ENCODE data around the gene BRF1.
A peak's percentile ranks its signal among the peaks of the same experiment; 100 is the strongest.

BRF1 gene

DNA sequence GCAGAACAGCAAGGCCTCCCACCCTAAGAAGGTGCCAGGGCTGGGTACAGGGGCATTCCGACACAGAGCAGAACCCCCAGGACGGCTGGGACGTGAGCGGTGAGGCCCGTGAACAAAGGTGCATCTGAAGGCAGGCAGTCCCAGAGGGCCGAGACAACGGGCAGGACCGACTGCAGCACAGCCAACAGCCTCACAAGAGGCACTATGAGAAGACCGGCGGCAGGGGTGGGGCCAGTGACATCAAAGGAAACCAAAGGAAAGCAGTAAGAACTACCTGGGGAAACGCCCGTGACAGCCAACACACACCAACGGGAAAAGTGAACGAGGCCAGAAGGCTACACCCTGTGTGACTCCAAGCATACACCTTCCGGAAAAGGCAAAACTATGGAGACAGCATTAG, 43.3 kb downstream of the BRF1 start:
- no peak for DNase-seq

GRCh38 chr14:105256292-105256960, 44.4 kb downstream of the BRF1 start:
- DNase-seq: no peak

DNA sequence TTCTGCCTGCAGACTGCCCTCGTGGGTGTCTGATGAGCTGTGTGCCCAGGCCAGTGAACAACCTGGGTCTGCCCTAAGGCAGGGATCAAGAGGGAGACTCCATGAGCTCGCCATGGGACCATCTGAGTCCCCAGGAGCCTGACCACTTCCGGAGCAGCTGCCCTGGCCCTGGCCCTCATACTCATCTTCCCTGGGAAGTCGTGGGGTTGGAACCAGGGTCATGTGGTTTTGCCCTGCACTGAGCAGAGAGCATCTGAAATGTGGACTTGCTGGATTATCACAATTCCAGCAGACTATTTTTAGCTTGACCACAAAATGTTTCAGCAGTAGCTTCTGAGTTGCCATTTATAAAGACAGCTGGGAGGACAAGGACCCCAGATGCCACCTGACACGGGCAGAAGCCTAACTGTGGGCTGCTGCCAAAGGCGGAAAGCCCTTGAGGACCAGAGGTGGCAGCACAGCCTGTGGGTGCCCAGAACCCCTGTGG, 45.7 kb downstream of the BRF1 start:
- no peak for DNase-seq

DNA sequence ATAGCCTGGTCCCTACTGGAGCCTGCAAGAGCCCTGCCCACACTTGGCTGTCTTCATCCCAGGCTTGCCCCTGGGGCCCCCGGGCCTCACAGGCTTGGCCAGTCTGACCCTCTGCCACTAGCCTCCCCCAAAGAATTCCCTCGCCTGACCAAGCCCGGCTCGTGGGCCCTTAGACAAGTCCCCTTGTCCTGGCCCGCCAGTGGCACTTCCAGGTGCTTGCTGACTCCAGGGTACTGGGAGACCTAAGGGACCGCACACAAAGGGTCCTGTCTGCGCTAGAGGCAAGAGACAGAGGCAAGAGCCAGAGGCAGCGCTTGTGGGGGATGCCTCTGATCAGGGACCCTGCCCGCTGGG, 47.5 kb downstream of the BRF1 start:
- DNase-seq: no peak

DNA sequence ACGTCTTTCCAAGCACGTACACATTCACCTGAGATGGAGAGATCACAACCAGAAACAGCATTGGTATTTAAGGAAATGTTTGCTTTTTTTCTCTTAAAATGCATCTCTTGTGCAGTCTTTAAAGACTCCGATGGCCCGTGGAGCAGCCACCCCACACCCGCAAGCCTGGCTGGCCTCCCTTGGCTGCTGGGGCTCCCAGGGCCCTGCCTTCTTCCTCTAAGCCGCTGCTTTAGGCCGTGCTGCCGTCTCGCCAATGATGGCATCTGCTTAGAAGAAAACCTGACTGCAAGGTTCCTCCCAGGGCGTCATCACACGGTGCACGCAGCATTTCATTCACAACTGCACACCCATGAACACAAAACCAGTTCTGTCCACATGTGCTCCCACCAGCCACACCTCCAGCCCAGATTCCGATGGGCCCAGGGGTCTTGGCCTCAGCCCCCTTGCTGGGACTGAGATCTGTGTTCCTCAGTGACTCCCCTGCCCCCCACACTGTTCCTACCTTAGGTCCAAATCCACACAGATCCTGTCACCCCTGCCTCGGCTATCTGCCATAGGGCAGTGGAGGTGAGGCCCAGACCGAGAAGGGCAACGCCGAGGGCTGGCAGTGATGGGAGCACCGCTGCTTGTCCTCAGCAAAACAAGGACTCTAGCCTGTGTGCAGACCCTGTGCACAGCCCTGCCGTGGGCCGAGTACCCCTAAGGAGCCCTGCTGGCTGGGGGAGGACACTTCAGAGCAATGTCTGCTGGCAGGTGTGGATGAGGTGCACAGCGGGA, 48.1 kb downstream of the BRF1 start:
- DNase-seq: no peak

- no peak for DNase-seq
Observed at GRCh38 chr14:105251920-105252319, 48.9 kb downstream of the BRF1 start.

- no peak for DNase-seq
Observed at GRCh38 chr14:105250986-105251385, 49.8 kb downstream of the BRF1 start.

- no peak for DNase-seq
Observed at GRCh38 chr14:105250008-105250366, 50.8 kb downstream of the BRF1 start.

GRCh38 chr14:105249182-105250007, 51.4 kb downstream of the BRF1 start:
- DNase-seq: no peak

GRCh38 chr14:105248368-105249181, 52.2 kb downstream of the BRF1 start, which contains the start of gene BTBD6:
TSS of gene BTBD6 (plus strand) at chr14:105248533. CDS start at chr14:105248712, 179 bp downstream.
- DNase-seq: peak; percentile 18

DNA sequence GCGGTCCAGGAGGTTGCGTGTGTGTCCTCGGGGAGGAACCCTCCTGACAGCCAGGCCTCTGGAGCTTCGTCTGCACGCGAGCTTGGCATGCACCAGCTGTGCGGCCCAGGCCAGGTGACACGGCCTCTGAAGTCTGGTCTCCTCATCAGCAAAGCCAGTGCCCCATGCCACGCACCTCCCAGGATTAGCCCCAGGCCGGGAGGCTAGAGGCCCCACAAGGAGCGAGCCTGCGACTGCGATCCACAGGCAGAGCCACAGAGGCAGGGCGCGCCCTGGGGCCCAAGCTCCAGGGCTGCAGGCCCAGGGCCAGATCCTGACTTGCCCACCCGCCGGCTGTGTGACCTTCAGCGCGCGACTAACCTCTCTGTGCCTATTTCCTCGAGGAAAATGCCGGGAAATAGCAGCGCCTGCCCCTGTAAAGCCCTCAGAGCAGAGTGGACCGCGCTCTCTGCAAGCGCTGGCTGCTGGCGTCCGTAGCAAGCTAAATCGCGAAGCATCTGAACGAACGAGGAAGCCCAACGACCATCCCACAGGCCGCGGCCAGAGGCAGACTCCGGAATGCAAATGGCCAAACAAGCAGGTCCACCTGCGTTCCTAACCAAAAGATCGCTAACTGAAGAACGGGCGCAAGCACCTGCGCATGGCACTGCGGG, 53.0 kb downstream of the BRF1 start:
- DNase-seq: no peak

GRCh38 chr14:105247026-105247425, 53.8 kb downstream of the BRF1 start:
- DNase-seq: no peak

DNA sequence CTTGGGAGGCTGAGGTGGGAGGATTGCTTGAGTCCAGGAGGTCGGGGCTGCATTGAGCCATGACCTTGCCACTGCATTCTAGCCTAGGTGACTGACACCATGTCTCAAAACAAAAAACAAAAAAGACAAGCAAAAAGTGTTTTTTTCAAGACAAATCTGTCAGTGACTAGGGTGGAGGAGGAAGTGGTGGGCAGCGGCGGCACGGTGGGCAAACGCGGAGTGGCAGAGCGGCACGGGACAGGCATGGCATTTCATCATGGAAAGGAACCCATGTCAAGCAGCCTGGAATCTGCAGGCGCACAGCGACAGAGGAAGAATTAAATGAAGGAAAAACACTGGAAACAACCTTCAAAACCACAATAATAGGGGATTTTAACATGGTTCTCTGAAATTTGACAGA, 56.5 kb downstream of the BRF1 start:
- no peak for DNase-seq

- no peak for DNase-seq
Observed at GRCh38 chr14:105241641-105242040, 59.2 kb downstream of the BRF1 start.

DNA sequence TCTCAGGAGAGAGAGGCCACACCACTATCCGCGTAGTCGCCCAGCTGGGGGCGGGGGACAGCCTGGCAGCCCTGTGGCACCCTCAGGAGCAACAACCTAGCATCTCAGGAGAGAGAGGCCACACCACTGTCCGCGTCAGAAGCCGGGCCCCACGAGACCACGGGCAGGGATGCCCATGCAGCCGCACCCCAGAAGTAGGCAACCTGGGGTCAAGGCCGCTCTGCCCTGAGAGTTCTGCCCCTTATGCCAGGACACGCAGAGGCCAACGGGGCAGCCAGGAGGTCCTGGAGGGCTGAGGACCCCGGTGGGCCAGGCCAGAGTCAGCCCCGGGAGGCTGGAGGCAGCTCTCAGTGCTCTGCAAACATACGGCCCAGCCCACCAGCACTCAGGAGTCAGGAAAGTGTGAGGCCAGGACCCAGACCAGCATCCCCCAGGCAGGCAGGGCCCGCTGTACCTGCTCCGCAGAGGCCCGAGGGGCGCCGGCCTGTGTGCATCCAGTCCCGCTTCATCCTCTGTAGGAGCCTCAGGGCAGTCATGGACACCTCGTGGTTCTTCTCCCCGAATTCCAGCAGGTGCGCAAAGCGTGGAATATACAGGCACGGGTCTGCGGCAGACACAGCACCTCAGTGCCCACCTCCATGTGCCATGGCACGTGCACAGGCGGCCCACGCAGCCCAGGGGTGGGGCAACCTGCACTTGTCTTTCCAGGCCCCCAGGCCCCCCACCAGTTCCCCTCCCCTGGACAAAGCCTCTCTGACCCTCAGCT, 59.8 kb downstream of the BRF1 start:
- DNase-seq: no peak

DNA sequence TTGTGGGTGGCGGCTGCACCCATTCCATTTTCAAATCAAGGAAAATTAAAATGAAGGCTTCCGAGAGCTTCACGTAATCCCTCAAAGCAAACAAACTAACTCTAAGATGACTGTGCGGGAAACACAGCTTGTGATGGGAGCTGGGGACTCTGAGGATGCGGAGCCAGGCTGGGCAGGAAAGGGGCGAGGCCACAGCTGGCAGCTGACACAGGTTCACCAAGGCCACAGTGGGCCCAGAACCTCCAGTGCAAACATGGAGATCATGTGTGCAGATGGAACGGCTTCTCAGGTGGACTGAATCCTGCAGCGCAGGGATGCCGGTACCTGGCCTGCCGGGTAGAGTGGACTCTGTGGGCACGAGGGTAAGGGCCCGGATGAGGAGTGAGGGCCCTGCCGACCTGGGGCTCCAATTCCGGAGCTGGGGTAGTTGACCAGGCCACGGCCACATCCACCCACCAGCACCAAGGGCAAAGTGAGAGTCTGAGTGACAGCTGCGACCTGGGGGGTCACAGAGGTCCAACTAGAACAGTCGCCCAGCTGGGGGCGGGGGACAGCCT, 71.6 kb downstream of the BRF1 start:
- no peak for DNase-seq

GRCh38 chr14:105228562-105228961, 72.2 kb downstream of the BRF1 start:
- no peak for DNase-seq

- no peak for DNase-seq
Observed at GRCh38 chr14:105227346-105227745, 73.5 kb downstream of the BRF1 start.

GRCh38 chr14:105226198-105226597, 74.6 kb downstream of the BRF1 start:
- no peak for DNase-seq

- no peak for DNase-seq
Observed at GRCh38 chr14:105224845-105225570, 75.8 kb downstream of the BRF1 start.

Measured in SHP77 treated with DMSO at 0.1 percent for 48 hours (cell line).